GM19043 (cell line): Measurements from ENCODE around the gene GRIN3A.
A peak's percentile ranks its signal among the peaks of the same experiment; 100 is the strongest.
"Not testable (repeated sequence)": the region's sequence is repeated elsewhere in the genome, so short reads cannot be mapped to it uniquely, and the experiment has no call there.

ENCODE experiments used
- ATAC-seq: cut with Tn5 transposase; IDR thresholded peaks from one replicate; pipeline ENCODE4 v1.9.1; 2021; ENCODE audit warnings: low read depth; ENCODE audit not compliant: unreplicated experiment

GRIN3A gene

DNA sequence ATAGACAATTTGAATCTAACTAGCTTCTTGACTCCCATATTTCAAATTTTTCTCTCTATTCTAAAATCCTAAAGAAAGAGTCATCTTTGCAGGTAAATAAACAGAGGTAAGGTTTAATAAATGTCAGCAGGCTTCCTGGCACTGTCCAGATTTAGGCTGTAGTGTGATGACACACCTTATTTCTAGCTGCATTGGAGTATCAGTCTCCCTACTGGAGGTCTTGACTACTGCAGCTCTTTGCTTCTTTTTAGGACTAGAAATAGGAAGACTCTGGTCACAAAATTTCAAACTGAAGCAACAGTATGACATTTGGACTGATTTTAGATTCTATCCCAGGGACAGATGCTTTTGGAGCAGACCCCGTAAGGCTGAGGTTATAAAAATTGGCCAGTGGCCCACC lies 103.0 kb downstream of the GRIN3A start:
- ATAC-seq, result no peak

DNA sequence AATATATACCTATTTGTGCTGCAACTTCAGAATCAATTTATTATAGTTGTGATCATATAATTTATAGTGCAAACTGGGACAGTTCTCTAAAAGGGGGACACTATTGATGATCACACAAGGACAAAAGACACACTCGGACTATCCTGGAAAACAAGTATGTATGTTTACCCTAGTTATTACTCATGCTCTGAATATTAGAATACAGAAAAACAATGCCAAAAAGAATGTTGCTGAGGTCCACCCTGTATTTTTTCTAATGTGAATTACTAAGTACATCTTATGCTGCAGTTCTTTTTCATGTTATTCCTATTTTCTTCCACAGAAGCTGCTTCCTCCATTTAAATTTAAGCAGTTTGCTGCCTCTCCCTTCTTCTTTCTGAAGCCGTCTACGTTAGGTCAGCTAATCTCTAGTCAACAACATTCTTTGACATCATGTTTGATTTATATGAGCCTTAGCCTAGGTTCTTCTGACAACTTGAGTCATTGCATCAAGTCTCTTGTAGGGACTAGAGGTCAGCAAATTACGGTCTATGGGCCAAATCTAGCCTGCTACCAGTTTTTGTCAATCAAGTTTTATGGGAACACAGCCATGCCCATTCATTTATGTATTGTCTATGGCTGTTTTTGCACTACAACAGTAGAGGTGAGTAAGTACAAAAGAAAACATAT lies 103.6 kb downstream of the GRIN3A start:
- ATAC-seq, result no peak

DNA sequence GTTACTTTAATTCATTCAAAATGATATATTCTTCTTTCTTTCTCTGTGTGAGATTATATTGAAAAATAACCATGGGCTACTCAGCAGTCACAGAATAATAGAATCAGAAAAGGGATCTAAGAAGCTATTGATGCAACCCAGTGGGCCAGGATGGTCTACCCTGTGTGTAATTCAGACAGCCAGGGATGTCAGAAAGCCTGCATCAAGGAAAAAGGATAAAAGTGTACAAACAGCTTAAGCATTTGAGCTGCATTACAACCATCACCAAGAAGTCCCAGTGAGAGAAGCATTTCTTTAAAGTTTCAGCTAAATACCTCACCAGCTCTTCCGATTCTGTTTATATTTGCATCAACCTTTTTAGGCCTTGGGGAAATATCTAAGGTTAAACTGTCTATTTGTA lies 105.8 kb downstream of the GRIN3A start:
- ATAC-seq, result no peak

DNA sequence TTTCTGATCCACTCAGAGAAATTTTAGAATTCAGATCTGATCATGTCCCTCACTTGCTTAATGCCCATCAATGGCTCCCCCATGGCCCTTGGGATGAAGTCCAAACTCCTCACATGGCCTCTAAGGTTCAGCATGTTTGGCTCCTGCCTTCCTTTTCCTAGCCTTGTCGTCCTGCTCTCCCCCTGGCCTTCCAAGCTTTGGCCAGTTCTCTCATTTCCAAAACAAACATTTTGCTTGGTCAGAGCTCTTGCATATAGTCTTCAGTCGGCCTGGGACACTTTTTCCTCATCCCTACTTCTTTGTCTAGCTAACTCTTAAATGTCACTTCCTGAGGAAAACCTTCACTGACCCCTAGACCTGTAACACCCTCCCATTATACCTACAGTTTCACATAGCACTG lies 106.6 kb downstream of the GRIN3A start:
- ATAC-seq, result no peak

DNA sequence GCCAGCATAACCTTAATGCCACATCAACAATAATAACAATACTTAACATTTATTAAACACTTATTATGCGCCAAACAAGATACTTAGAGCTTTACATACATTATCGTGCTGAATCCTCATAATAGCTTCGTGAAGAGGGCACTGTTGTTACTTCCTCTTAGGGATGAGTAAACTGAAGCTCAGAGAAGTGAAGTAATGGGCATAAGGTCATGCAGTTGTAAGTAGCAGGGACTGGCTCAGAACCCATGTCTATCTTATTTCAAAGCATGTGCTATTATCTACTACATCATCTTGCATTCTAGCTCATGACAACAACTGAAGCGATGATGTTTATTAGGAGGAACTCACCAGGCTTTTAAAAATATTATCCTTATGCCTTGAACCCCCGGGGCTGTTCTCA lies 108.8 kb downstream of the GRIN3A start:
- no peak for ATAC-seq

DNA sequence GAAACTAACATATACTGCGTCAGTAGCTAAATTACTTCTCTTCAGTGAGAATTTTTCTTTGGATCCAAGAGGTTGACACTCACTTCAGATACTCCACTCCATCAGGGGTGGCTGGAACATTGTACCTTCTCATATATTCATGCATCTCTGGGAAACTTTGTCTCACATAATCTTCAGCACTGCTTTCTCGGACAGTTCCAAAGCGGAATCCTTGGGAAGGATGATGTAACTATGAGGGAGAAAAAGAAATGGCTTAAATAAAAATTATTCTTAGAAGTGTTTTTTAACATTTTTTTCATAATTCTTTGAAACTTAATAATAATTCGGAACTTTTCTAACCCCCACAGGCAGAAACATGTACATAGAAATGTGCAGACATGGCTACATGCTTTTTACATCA lies 110.3 kb downstream of the GRIN3A start:
- no peak for ATAC-seq

DNA sequence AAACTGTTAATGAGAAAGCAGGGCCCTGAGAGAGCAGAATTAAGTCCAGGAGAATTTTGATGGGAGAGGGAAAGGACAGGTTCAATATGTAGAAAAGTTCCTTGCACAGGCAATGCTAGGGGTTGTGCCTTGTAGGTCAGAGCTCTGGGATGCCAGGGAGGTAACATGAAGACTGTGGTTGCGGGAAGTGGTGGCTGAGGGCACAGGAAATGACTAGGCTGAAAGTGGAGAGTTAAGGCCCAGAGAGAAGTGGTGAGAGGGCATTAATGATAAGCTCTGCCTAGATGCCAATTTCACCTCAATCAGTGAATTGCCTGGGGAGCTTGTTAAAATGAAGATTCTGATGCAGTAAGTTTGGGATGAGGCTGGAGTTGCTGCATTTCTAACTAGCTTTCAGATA lies 112.2 kb downstream of the GRIN3A start:
- no peak for ATAC-seq

DNA sequence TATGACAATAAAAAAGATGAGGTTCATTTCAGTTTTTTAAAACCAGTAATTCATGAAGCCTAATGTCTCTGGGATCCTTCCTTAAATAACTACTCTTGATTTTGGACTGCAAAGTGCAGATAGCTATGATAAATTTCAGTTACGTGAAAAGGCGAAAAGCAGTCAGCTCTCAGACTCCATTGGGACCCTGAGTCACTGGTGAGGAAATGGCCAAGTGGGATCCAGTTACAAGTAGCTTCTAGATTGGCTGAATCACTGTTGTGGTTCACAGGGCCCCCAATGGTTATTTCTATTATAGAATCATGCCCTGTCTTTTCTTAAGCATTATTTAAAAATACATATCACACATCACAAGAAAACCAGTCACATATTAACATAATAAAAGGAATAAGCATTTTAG lies 112.6 kb downstream of the GRIN3A start:
- ATAC-seq, result no peak

DNA sequence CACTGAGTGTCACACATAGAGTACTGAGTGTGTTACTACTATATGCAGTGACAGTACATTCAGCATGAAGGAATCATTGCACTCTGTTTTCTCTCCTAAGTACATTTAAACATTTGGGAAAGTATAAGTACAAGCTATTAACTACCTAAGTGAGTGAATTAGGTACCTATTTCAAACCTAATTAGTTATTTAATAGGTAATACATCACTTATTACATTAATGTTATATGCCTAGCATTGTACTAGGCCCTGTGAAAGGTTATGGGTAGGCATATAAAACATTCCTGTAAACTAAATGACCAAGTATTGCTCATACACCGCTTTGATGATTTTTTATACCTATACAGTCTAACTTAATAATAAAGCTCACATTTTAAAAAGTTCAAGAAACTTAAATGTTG lies 118.0 kb downstream of the GRIN3A start:
- ATAC-seq, result no peak

DNA sequence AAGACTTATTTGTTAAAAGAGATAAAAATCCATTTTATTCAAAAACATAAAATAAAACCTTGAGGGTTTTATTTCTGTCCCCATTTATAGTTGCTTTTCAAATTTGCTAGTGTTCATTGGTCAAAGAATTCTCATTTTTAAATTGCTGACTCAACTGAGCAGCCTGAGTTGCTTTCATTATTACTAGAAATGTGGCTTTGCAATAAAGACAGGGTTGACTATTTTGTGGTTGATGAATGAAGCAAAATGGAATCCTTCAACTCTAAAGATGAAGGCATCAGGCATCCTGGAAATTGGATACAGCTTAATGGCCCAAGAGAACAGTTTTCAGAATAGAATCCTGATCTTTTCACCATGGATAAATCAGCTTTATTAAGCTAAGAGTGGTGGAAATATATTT lies 119.7 kb downstream of the GRIN3A start:
- ATAC-seq, result no peak

DNA sequence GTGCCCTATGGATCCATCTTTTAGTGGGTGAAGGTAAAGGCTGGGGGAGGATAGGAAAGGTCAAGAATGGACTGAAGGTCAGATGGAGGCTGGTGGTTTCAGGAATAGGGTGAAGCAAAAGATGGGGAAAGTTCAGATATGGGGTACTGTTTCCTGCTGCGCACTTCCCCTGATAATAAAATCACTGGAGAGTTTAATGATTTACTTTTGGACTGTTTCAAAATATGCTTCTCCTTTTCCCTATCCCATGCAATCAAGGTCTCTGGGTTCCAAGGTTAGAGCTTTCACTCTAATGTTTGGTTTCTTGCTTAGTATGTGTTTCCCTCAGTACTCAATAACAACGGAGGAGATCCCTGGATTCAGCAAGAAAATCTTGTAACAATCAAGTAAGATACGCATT lies 132.9 kb downstream of the GRIN3A start:
- ATAC-seq, result no peak

DNA sequence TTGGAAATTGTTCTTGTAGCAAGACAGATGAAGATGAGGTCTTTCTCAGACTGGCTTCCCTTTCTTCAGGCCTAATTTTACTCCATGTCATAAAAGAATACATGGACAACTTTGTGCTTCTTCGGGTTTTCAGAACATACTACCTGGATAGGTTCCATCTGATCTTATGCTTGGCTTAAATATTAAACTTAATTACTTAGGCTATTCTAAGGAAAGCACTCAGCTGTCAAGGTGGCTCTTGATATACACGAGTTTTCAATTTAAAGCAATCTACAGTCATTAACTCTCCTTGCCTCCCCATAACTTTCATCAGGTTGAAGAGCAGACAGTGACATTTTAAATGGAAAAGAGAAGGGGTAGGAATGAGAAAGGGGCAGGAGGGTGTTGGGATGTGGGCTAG lies 134.2 kb downstream of the GRIN3A start:
- no peak for ATAC-seq

DNA sequence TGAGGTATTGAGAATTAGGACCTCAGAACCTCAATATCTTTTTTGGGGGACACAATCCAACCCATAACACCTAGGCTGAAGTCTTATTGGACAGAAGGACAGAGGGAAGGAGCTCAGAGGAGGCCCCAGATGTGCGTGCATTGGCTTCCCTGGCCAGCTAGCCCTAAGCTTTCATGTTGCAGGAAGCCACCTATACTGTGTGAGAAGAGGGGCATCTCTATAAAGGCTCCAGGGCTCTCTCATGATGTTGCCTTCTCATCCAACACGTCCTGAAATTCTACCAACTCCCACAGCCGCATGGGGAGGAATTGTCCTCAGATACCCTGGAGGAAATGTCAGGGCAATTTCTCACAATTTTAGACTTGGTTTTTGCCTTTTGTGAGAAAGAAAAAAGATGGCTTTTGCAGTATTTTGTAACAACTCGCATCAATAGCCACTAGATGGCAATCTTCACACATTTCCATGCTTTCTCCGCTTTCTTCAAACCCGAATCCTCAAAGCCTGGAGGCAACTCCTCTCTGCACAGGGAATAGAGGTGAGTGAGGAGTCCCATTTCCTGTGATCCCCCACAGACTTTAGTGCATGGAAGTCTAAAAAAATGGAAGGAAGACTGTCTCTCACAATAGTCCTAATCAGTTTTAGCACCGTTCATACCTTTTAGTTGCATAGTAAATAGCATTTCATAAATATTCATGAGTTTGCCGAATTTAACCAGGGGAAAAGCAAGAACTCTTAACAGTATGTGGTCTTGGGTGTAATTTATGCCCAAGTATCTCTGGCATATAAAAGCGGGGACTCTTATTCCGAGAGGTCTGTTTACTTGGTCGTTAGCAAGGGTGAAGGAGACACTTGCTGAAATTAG lies 136.3 kb downstream of the GRIN3A start:
- ATAC-seq, result no peak

DNA sequence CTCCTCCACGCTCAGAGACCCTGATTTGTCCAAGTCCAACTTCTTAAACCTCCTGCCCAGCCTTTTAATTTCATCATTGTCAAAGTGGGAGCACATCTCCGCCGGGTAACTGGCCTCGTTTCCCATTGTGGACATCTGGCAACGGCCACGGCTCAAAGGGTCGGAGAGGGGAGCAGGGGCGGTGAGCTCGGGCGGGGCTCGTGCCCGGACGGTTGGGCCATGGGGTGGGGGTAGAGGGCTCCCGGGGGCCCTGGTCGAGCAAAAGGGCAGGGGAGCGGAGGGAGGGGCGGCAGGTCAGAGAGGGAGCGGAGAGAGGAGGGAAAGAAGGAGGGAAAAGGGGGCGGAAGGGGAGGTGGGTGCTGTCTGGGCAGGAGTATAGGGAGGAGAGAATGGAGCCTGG lies 143.7 kb downstream of the GRIN3A start, which contains the start of gene PPP3R2:
Gene PPP3R2 (minus strand): TSS at position 174 of the 400 bp plus-strand sequence. CDS start 48 bp downstream, at position 126.
- no peak for ATAC-seq

DNA sequence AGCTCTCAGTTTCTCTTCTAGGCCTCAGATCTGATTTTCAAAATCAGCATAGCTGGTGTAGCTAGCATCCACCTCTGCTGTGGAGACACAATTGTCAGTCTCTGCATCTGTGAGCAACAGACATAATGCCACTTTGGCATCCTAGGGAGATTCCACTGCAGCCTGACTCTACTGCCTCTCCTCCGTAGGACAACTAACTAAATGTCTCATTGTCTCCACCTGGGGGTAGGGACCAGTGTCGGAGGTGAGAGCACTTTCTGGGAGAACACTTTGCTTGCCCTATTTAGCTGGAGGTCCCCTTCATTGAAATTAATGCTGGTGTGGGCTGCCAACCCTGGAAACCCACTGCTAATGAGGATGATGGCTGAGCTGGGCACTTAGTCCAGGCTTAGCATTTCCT lies 145.1 kb downstream of the GRIN3A start:
- ATAC-seq, result no peak

DNA sequence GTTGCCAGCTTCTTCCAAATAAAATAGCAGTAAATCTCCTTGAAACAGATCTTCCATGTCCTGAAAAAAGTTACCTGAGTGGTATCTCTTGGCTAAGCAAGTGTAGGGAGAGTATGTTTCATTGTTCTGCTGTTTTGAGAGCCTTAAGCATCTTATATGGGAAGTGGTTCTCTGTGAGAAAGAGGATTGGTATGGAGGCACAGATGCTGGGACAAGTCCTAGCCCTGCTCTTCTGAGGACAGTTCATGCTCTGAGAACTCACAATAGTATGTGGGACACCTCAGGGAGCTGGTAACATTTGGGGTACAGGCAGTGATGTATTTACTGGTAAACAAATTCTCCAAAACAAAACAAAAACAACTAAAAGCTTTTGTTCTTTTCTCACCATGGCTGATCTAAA lies 145.7 kb downstream of the GRIN3A start:
- ATAC-seq, result no peak

DNA sequence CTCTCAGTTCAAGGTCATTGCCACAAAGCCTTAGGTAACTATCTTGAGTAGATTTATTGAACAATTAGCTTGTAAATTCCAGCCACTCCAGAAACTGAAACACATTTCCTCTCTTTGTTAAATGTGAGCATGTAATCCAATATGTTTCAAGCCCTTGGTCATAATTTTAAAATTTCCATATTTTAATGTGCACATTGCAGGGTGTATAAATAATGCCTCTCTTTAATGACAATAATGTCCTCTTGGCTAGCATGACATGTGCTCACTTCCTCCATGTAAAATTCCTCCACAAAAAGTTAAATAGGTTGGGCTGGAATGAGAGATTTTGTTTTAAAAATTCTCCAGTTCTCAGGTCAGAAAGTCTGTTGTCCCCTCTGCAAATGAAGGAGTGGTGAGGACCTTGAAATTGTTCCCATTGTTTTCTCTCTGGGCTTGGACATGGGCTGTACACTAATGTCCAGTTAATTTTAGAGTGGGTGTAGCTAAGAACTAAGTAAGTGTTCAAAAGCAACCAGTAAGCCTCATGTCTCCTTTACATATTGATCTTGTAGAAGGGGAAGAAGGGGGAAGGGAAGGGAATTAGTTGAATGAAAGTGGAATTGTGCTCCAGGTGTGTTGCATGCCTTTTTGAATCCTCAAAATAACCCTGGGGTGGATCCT lies 146.5 kb downstream of the GRIN3A start:
- ATAC-seq, result no peak

DNA sequence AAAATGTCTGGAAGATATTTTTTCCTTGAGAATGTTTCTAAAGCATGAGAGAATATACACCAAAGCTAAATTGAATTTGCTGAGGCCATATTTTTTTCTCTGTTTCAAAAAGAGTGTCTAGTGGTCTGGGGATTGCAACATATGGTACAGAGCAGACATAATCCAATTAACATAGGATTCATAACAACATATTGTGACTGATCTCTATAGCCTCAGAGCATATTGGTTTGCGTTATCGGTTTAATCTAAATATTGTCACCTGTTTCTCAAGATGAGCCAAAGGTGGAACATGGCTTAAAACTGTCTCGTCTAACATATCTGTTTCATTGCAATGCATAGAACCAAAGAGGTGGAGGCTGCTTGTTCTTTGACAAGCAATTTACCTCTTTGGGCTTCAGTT lies 147.5 kb downstream of the GRIN3A start:
- no peak for ATAC-seq

DNA sequence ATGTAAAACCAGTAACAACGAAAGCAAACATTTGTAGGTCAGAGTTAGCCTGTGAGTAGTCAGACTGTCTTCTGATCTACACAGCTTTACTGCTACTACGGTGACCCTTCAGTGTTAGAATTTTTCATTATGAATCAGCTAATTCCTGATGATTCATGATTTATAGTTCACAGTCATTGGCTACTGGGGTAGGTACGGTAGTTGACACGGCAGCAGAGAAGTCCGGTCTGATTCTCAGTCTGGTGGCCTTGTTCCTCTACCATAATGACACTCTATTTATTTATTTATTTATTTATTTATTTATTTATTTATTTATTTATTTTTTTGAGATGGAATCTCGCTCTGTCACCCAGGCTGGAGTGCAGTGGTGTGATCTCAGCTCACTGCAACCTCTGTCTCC lies 148.4 kb downstream of the GRIN3A start:
- not testable (repeated sequence) for ATAC-seq

DNA sequence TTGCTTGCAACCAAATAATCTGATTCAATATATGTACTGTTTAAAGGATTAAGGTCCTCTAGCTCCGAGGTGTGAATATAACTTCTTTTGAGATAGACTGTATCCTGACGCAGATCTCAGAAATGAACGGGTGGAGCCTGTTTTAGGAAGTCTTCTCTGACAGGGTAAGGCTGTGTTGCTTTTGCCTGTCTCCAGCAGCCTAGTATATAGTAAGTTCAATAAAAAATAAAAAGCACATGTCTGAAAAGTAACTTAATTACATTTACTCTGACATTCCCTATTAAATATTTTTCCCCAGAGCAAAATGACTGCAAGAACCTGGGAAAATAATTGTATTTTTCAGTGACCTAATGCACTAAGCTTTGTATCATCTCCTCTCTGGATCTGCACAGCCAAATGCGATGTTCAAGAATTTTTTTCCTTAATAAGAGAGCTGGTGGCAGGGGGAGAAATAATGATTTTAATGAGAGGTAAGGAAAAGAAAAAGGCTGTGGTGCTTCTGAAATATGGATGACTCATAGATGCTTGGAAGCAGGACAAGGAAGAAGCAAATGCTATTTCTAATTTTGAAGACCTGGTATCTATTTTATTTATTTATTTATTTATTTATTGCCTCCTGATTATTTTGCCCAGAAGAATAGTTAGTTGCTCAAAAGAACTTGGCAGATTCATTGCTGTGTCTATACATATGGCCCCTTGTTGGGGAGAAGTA lies 151.0 kb downstream of the GRIN3A start:
- no peak for ATAC-seq

DNA sequence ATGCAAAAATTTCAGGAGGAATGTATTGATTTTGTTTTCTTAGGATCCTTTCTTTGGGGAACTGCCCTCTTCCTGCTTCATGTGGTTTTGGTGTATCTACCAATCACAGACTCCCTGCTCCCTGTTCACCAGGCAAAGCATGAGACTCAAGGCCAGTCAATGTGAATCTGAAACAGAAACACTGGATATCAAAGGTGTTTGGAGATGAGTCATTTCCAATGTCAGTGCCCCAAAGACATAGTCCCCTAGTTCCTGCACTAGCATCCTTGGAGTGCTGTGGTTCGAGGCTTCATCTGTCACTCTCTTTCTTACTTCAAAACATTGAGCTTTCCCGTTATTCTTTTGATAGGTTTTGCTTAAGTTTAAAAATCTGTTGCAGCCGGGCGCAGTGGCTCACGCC lies 151.8 kb downstream of the GRIN3A start:
- peak; percentile 89 for ATAC-seq
